HG03159 (cell line): ENCODE results near the gene C2CD2.

Experiments
- ATAC-seq: cut with Tn5 transposase; IDR thresholded peaks from one replicate; pipeline ENCODE4 v1.9.1; 2021; ENCODE audit warnings: mild to moderate bottlenecking, moderate library complexity; ENCODE audit not compliant: unreplicated experiment

The C2CD2 gene

GRCh38 chr21:41914965-41915364 is 38.9 kb downstream of the C2CD2 start:
- ATAC-seq = no peak

DNA sequence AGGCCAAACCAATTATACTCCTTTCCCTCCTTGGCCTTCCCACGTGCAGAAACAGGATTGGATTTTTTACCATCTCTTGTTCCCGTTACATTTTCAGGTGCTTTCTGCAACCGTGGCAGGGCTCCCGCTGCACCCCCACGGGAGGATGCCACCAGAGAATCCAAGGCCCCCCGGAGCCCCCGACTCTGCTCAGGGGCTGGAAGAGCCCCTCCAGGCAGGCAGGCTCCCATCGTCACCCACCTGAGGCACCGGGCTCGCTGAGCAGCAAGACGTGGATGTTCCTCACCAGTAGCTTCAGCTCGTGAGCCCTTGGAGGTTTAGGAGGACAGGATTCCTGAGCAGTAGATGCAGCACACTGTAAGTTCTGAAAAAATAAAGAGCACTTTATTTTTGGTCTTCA is 39.5 kb downstream of the C2CD2 start:
- ATAC-seq = no peak

- ATAC-seq = no peak
Observed at GRCh38 chr21:41913230-41913629, 40.6 kb downstream of the C2CD2 start.

GRCh38 chr21:41908829-41909228 is 45.0 kb downstream of the C2CD2 start:
- no peak for ATAC-seq

DNA sequence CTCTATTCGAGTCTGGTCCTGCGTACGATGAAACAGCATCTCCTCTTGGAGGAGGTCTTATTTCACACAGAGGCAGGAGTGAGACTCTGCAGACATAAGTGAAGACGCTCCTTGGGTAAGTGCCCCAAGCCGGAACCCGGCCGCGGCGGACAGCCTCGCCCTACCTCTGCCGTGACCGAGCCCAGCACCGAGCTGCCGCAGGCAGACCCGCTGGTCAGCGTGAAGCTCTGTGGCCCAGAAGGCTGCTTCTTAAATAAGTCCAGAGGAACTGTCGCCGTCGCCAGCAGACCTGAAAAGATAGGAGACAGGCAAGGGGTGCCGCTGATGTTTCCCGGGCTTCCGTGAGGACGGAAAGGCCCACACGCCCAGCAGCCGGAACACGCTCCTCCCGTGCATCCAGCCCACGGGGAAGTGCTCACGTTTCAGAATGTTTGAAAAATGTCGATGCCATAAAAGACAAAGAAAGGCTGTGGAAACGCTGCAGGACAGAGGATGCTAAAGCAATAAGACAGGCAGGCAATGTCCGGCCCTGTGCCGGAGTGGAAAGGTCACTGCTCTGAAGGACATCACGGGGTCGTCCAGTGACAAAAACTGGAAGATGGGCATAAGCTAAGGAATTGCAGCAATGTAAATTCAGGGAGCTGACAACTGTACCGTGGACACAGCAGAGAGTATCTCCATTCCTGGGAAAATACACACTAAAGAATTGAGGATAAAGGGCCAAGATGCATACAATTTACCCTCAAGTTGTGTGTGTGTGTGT is 46.1 kb downstream of the C2CD2 start:
- no peak for ATAC-seq

- no peak for ATAC-seq
Observed at GRCh38 chr21:41906770-41907169, 47.0 kb downstream of the C2CD2 start.

GRCh38 chr21:41903559-41904351 is 50.1 kb downstream of the C2CD2 start:
- ATAC-seq = no peak

DNA sequence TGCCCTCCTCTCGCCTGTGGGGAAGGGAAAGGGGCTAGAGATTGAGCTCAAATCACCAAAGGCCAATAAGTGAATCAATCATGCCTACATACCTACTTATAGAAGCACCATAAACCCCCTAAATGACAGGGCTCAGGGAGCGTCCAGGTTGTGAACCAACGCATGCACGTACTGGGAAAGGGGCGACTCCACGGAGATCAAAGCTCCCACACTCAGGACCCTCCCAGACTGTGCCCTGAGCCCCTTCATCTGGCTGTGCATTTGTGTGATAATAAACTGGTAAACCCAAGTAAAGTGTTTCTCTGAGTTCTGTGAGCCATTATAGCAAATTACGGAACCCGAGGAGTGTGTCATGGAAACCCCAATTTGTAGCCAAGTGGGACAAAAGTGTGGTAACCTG is 50.9 kb downstream of the C2CD2 start:
- no peak for ATAC-seq

- no peak for ATAC-seq
Observed at GRCh38 chr21:41901782-41902181, 52.0 kb downstream of the C2CD2 start.

- ATAC-seq = no peak
Observed at GRCh38 chr21:41901099-41901498, 52.7 kb downstream of the C2CD2 start.

- no peak for ATAC-seq
Observed at GRCh38 chr21:41900401-41900800, 53.4 kb downstream of the C2CD2 start.

GRCh38 chr21:41899426-41900202 is 54.2 kb downstream of the C2CD2 start:
- ATAC-seq = no peak

DNA sequence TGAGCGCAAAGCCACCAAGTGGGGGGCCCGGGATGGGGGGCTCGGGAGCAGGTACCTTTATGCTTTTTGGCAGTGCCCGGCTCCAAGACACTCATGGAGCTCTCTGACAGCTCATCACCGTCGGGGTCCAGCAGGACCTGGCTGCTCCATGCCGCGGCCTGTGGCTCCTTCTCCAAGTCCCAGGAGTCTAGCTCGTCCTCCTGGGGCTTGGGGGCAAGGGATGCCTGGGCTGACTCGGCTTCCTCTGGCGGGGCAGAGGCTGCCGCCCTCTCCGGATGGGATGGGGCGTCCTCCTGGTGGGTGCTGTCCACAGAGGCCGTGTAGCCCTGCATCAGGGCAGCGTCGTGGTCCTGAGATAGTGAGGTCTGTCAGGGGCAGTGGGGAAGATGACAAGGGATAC is 54.8 kb downstream of the C2CD2 start:
- no peak for ATAC-seq

DNA sequence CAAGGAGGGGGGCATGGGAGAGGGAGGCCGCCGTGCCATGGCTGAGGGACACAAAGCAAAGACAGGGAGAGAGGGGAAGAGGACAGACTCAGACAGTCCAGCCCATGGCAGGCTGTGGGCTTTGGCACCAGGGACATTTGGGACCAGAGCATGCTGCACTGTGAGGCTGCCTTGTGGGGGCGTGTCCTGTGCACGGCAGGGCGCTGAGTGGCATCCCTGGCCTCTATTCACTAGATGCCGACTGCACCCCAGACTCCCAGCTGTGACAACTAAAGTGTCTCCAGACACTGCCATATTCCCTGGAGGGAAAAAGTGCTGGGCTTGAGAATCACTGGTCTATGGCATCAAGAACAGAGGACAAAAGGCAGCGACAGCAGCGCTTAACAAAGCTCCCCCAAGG is 56.1 kb downstream of the C2CD2 start:
- ATAC-seq = no peak

GRCh38 chr21:41897047-41897669 is 56.7 kb downstream of the C2CD2 start:
- ATAC-seq = no peak

DNA sequence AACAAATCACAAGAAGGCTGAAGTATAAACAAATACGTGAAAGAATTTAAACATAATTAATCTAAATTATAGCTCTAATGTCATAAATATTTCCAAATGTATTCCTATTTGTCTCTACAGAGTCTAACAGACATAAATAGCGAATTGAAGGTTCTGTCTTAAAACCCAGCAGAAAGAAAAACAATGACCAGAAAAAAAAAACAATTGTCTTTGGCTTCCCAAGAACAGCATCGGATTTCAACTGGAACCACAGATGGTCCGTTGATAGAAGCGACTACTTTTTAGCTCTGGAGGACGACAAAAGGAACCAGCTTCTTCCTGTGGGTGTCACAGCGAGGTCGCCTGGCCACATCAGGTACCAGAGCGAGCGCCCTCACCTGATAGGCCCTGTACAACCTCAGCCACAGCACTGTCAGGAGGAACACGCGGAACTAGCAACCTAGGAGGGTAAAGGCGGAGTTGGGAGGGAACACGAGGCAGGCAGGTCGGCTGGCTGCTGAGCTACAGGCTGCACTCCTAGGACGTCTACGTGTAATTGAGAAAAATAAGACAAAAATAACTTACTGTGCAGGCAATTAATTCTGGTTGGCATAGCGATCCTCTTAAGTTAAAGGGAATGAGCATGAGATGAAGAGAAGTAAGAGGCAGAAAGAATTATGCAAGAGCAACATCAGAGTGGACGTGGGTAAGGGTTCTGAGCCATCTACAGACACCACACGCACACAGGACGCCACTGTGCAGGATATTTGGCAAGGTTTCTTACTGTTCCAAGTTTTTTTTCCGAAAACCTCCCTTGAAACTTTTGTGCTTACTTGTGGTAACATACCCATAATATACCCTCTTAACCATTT is 58.0 kb downstream of the C2CD2 start:
- ATAC-seq = no peak

GRCh38 chr21:41894922-41895557 is 58.8 kb downstream of the C2CD2 start:
- ATAC-seq = no peak

- ATAC-seq = no peak
Observed at GRCh38 chr21:41894511-41894910, 59.3 kb downstream of the C2CD2 start.

GRCh38 chr21:41892726-41893125 is 61.1 kb downstream of the C2CD2 start:
- ATAC-seq = no peak

DNA sequence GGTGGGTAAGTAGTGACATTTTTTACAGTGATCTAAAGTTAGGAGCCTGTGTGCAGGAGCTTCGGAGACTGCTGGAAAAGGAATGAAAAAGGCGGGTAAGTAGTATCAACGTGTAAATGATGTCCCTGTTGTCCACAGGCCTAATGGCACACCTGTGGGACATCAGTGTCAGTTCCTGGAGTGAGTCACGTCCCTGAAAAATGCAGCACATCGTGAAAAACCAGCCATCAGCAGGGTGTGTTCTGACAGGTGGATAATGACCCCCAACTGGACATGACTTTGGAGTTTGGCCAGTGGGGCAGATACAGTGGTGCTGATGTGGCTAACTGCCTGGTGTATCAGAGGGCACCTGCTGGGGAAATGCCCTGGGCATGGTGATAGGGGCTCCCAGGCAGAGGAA is 62.7 kb downstream of the C2CD2 start:
- no peak for ATAC-seq
